ENCODE data around the gene ANKRD42. TPM values are rescaled to one million over a fixed set of nuclear protein-coding genes. Genes with fewer than 3 reads are reported as not detected.

Gene ANKRD42
- total and polyA plus RNA-seq, 9 of the 15 experiments (the other 6 are each of a cell fraction or from before 2014, with no cell fraction given), result 2.8 to 9.1 (median 6.1) TPM

DNA sequence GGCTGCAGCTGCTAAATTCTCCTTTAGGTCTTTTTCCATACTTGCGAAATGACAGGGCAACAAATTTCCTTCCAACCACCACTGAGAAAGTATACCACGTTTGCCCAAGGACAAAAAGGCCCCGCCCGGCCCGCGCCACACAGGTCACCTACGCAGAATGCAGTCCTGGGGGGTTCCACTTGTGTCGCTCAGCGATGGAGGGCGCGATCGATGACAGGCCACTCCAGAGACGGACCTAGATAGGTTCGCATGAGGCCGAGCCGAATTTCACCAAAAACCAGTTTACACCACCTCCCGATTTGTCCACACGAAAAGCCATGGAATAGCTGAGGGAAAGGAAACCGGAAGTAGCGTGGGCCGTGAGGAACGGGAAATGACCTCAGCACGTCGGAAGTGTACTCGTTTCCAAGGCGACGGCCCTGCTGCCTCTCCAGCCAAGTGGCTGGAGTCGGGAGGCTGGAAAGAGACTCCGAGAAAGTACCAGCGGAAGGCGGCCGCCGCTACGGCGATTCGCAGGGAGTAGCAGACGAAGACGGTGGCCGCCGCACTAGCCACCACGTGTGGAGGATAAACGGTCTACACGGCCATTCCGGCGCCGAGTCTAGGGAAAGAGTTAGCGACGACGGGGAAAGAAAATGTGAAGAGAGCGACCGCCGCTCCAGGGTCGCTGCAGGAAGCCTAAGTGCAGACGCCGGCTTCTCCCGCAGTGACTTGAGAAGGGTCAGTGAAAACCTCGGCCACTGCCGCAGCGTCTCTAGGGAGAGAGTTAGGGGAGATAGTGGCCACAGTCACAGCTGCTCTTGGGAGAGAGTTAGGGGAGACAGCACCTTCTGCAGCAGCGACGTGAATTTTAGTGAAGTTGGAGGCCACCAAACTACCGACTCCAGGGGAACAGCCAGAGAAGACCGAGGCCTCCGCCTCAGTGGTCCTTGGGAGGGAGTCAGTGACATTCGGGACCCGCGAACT is at the start of gene ANKRD42 (continued):
- TF ChIP-seq, protein P1, sequence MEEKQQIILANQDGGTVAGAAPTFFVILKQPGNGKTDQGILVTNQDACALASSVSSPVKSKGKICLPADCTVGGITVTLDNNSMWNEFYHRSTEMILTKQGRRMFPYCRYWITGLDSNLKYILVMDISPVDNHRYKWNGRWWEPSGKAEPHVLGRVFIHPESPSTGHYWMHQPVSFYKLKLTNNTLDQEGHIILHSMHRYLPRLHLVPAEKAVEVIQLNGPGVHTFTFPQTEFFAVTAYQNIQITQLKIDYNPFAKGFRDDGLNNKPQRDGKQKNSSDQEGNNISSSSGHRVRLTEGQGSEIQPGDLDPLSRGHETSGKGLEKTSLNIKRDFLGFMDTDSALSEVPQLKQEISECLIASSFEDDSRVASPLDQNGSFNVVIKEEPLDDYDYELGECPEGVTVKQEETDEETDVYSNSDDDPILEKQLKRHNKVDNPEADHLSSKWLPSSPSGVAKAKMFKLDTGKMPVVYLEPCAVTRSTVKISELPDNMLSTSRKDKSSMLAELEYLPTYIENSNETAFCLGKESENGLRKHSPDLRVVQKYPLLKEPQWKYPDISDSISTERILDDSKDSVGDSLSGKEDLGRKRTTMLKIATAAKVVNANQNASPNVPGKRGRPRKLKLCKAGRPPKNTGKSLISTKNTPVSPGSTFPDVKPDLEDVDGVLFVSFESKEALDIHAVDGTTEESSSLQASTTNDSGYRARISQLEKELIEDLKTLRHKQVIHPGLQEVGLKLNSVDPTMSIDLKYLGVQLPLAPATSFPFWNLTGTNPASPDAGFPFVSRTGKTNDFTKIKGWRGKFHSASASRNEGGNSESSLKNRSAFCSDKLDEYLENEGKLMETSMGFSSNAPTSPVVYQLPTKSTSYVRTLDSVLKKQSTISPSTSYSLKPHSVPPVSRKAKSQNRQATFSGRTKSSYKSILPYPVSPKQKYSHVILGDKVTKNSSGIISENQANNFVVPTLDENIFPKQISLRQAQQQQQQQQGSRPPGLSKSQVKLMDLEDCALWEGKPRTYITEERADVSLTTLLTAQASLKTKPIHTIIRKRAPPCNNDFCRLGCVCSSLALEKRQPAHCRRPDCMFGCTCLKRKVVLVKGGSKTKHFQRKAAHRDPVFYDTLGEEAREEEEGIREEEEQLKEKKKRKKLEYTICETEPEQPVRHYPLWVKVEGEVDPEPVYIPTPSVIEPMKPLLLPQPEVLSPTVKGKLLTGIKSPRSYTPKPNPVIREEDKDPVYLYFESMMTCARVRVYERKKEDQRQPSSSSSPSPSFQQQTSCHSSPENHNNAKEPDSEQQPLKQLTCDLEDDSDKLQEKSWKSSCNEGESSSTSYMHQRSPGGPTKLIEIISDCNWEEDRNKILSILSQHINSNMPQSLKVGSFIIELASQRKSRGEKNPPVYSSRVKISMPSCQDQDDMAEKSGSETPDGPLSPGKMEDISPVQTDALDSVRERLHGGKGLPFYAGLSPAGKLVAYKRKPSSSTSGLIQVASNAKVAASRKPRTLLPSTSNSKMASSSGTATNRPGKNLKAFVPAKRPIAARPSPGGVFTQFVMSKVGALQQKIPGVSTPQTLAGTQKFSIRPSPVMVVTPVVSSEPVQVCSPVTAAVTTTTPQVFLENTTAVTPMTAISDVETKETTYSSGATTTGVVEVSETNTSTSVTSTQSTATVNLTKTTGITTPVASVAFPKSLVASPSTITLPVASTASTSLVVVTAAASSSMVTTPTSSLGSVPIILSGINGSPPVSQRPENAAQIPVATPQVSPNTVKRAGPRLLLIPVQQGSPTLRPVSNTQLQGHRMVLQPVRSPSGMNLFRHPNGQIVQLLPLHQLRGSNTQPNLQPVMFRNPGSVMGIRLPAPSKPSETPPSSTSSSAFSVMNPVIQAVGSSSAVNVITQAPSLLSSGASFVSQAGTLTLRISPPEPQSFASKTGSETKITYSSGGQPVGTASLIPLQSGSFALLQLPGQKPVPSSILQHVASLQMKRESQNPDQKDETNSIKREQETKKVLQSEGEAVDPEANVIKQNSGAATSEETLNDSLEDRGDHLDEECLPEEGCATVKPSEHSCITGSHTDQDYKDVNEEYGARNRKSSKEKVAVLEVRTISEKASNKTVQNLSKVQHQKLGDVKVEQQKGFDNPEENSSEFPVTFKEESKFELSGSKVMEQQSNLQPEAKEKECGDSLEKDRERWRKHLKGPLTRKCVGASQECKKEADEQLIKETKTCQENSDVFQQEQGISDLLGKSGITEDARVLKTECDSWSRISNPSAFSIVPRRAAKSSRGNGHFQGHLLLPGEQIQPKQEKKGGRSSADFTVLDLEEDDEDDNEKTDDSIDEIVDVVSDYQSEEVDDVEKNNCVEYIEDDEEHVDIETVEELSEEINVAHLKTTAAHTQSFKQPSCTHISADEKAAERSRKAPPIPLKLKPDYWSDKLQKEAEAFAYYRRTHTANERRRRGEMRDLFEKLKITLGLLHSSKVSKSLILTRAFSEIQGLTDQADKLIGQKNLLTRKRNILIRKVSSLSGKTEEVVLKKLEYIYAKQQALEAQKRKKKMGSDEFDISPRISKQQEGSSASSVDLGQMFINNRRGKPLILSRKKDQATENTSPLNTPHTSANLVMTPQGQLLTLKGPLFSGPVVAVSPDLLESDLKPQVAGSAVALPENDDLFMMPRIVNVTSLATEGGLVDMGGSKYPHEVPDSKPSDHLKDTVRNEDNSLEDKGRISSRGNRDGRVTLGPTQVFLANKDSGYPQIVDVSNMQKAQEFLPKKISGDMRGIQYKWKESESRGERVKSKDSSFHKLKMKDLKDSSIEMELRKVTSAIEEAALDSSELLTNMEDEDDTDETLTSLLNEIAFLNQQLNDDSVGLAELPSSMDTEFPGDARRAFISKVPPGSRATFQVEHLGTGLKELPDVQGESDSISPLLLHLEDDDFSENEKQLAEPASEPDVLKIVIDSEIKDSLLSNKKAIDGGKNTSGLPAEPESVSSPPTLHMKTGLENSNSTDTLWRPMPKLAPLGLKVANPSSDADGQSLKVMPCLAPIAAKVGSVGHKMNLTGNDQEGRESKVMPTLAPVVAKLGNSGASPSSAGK (IDR thresholded peaks at IDR 0.05), result 0 out of 2 replicates have a peak, but pooled peaks have one; percentile 3
- TF ChIP-seq GTF2E2 (tag; IDR thresholded peaks at IDR 0.05) (no peak), ESRRA (IDR thresholded peaks at IDR 0.05; ENCODE audit: borderline replicate concordance, low read depth) (peak; percentile 73), ZC3H4 (CRISPR knock-in tag; IDR thresholded peaks at IDR 0.05; ENCODE audit: borderline replicate concordance) (peak; percentile 61; the same call in 1 of the 2 replicates), ZNF436 (CRISPR knock-in tag; IDR thresholded peaks at IDR 0.05) (no peak), GTF2F1 (IDR thresholded peaks at IDR 0.05; ENCODE audit: low read depth, low read length) (0 out of 2 replicates have a peak, but pooled peaks have one; percentile 44), GABPB1 (CRISPR knock-in tag; IDR thresholded peaks at IDR 0.05) (peak; percentile 96), STAG1 (CRISPR knock-in tag; IDR thresholded peaks at IDR 0.05; ENCODE audit: borderline replicate concordance) (no peak), NFXL1 (CRISPR knock-in tag; IDR thresholded peaks at IDR 0.05) (0 out of 2 replicates have a peak, but pooled peaks have one; percentile 28)
- TF ChIP-seq, protein P2, sequence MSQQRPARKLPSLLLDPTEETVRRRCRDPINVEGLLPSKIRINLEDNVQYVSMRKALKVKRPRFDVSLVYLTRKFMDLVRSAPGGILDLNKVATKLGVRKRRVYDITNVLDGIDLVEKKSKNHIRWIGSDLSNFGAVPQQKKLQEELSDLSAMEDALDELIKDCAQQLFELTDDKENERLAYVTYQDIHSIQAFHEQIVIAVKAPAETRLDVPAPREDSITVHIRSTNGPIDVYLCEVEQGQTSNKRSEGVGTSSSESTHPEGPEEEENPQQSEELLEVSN (IDR thresholded peaks at IDR 0.05; ENCODE audit: borderline replicate concordance in 1 of 2, extremely low read depth in 1 of 2, insufficient read depth in 1 of 2, insufficient read length in 1 of 2, low read depth in 1 of 2, low read length in 1 of 2, poor library complexity in 1 of 2, severe bottlenecking in 1 of 2), result peak in 1 of 2 experiments; percentile 68
